HG02588 (cell line): ENCODE results near the gene TRERF1.
A peak's percentile ranks its signal among the peaks of the same experiment; 100 is the strongest.

Experiments used
- ATAC-seq: cut with Tn5 transposase; IDR thresholded peaks from one replicate; pipeline ENCODE4 v1.9.1; 2021; ENCODE audit warnings: mild to moderate bottlenecking, moderate library complexity; ENCODE audit not compliant: unreplicated experiment

TRERF1 gene

DNA sequence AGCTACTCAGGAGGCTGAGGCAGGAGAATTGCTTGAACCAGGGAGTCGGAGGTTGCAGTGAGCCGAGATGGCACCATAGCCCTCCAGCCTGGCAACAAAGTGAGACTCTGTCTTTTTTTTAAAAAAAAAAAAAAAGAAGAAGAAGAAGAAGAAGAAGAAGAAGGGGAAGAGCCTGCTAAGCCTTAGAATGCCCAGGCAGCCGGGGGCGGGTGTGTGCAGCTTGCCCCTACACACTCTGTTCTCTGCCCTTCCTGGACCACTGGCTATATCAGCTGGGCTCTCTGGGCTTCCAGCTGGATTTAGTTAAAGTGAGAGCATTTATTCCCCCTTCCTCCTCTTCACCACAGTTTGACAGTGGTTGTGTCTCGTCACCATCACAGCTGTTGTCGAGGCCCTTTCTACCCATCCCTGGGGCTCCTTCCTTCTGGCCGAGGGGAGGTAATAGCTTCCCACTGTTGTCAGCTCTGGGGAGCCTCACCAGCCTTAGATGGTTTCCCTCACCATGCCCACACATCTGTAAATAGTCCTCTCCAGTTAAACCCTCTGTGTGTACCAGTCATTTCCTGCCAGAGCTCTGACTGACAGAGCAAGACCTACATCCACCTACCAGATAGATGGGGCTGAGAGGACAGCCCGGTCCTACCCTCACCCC, 77.6 kb downstream of the TRERF1 start:
- ATAC-seq, result no peak

DNA sequence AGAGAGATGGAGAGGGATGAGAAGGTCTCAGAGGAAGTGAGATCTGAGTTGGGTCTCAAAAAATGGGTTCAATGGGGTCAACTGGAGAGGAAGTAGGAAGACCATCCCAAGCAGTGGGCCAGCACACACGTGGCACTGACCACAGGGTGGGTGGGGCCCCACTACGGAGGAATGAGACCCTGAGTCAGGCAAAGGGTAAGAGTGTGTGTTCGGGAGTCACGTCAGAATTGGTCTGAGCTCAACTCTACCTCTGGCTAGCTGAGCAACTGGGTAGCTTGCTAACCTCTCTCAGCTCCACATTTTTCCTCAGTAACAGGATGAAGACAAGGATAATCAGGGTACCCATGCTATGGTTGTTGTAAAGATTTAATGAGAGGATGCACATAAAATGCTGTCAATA, 79.0 kb downstream of the TRERF1 start:
- no peak for ATAC-seq

GRCh38 chr6:42370323-42370985, 81.3 kb downstream of the TRERF1 start:
- ATAC-seq, result no peak

- no peak for ATAC-seq
Measured at GRCh38 chr6:42369568-42369967, 82.2 kb downstream of the TRERF1 start.

- ATAC-seq, result peak; percentile 32
Measured at GRCh38 chr6:42368181-42368580, 83.5 kb downstream of the TRERF1 start.

DNA sequence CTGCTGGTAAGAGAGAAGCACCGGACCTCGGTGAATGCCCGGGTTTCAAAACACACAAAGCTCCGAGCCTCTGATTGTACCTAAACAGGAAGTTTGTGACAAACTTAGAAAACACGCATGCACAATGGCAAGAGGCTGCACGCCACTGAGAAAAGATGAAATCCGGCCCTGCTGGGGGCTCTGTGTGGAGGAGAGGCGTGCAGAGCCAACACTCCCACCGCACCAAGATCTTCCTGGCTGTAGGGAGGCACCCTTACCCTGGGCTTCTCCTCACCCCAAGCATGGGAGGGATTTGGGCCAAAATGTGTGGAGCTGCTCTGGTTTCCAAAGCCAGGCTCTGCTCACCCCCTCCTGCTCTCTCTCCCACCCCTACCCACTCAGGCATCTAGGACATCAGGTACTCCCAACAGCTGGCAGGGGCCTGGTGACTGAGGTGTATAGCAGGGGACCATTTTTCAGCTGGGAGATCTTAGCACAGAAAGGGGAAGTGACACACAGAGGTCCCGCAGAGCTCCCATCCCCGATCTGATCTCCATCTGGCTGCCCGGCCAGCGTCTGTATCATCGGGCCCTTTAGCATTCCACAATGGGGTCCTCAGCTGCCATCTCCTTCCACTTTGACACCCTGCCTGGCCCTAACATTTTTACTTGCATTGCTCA, 84.2 kb downstream of the TRERF1 start:
- peak; percentile 62 for ATAC-seq

- ATAC-seq, result no peak
Measured at GRCh38 chr6:42366999-42367352, 84.8 kb downstream of the TRERF1 start.

DNA sequence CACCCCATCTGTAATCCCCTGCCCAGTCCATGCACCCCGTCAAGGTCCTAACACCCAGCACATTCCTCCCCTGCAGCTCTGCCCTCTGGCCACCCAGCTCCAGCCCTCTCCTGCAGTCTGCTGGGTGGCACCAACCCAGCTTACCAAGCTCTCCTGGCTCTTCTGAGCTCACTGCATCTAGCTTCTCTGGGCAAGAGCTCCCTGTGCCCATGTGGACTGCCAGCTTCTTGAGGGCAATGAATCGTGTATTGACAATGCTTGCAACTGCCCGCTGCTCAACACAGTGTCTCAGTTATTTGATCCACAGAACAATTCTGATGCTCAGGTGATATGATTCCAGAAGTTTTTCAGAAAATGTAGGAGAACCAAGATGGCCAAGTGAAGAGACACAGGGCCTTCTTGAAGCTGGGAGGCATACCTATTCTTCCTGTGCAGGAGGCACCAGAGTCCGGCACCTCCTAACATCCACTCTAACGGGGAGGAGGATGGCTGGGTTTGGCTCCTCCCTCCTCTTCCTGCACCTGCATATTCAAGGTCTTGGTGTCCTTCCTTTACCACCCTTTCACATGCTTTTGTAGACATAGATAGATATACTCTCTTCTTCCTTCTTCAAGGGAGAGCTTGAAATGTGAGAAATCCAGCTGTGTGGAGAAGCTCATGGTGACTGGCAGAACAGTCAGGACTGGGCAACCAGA, 85.6 kb downstream of the TRERF1 start:
- ATAC-seq, result no peak

DNA sequence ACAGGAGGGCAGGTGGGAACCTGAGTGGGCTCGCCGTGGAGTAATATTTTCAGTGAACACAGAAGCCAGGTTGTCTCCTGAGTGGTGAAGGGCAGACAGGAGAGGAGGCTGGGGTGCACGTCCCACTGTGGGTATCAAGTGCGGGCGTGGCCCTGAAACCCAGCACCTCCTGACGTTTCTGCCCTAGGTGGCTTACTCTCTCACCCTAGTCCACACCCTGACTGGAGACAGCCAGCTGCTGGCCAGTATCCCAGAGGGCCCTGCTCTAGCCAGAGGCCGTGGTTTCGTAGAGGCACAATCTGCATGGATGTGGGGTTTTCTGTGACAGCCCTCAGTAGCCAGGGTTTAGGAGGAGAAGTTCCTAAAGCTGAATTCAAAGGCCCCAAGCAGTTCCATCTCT, 86.7 kb downstream of the TRERF1 start:
- no peak for ATAC-seq

- ATAC-seq, result no peak
Measured at GRCh38 chr6:42363926-42364849, 87.5 kb downstream of the TRERF1 start.

GRCh38 chr6:42361036-42361435, 90.7 kb downstream of the TRERF1 start:
- ATAC-seq, result no peak

DNA sequence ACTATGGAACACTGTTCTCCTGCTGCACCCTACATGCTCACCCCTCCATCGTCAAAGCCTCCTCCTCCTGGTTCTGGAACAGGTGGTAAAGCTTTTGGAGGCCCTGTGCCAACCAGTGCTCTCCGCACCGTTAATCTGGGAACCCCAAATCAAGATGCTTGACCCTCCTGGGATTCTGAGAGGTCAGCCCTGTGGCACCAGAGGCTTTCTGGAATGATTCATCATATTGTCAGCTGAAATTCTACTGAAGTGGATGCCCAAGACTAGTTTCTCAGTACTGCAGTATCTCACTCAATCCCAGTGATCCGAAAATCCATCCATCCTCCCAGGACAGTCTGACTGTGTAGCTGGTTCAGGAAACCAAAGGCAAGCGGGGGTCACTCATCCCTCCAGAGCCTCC, 92.7 kb downstream of the TRERF1 start:
- ATAC-seq, result no peak

DNA sequence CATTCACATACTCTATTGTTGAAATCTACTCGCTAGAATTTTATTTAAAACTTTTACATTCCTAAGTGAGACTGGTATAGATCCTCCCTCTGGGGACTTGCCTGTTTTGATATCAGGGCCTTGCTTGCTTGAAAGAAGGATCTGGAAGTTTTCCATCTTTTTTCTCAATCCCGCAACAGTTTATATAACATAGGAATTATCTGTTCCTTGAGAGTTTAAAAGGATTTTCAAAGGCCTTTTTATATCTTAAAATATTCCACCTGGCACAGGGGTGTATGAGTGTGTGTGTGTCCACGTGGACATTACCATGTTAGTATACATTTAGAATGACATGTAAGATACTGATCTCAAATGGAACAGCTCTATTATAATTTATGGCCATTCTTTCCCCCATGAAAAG, 96.3 kb downstream of the TRERF1 start:
- ATAC-seq, result no peak

GRCh38 chr6:42354702-42355101, 97.0 kb downstream of the TRERF1 start:
- no peak for ATAC-seq

GRCh38 chr6:42352856-42353564, 98.7 kb downstream of the TRERF1 start:
- ATAC-seq, result no peak

GRCh38 chr6:42350911-42351310, 100.8 kb downstream of the TRERF1 start:
- ATAC-seq, result no peak

DNA sequence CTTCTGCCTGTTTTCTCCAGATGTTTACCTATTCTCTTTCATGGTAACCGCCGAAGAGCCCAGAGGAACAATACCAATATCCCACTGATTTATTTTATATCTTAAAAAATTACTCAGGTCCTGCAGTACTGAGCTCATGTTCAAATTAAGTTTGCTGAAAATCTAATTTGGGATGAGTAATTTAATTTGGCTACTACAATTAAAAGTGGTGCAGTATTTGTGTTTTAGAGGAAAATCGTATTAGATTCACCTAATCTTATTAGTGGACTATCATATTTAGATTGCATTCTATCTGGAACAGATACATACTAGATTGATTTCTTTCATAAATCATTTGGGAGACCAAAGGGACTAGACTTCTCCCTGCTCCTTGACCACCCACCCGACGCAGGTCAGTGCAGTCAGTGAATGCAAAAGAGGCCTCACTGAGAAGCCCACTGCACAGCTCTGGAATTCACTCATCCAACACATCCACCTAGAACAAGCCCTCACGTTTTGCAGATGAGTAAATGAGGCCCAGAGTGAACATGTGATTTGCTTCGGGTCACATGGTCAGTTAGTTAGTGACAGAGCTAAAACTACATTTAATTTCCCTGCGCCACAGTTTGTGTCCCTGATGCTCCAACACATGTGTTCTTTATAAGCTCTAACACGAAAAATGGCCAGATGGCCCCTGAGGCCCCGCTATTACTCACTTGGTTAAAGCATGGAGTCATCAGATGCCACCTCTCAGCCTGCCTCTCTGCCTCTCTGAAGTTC, 101.8 kb downstream of the TRERF1 start:
- no peak for ATAC-seq

DNA sequence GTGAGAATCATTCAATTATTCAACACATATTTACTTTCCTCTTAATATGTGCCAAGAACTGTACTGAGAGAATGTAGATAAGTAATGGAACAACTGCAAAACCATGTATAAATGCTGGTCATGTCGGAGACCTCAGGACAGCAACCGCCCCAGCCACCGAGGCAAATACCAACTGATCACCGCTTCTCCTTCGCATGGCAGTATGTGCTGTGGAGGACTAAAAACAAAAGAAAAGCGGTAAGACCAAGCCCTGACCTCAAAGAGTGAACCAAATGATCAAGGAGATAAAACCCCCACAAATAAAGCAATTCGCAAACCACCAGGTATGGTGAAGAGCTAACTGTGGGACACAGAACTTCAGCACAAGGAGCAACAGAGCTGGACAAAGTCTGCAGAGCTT, 104.3 kb downstream of the TRERF1 start:
- ATAC-seq, result no peak

- ATAC-seq, result no peak
Measured at GRCh38 chr6:42345696-42346416, 105.9 kb downstream of the TRERF1 start.
